Measurements from ENCODE around the gene TF. TPM values are rescaled to one million over a fixed set of nuclear protein-coding genes. Genes with fewer than 3 reads are reported as not detected.

TF gene
- total RNA-seq, 1 donor from 2014 or later = 2.8 TPM

GRCh38 chr3:133769536-133769935 lies 23.3 kb downstream of the TF start:
- Histone ChIP-seq H3K27me3 (ENCODE audit: low read depth) (no peaks in the 10 kb centered on the region), H3K4me3 (no peak overlapping the region), H3K4me1 (no peaks in the 10 kb centered on the region), H3K27ac (no peak overlapping the region), H3K36me3 (no peaks in the 10 kb centered on the region), H3K9me3 (no peaks in the 10 kb centered on the region)
- no peak for TF ChIP-seq CTCF (IDR thresholded peaks at IDR 0.05)
- intact Hi-C loops (cut with DNase I) = no loop called here
- DNase-seq = no peak
- no peak for ATAC-seq

GRCh38 chr3:133773732-133774131 lies 27.5 kb downstream of the TF start:
- no peak overlapping the region for H3K4me3 ChIP-seq
- H3K27me3 ChIP-seq (ENCODE audit: low read depth) = no peaks in the 10 kb centered on the region
- TF ChIP-seq CTCF (IDR thresholded peaks at IDR 0.05) = no peak
- ATAC-seq = no peak
- H3K36me3 ChIP-seq = no peaks in the 10 kb centered on the region
- H3K9me3 ChIP-seq = no peaks in the 10 kb centered on the region
- no peak overlapping the region for H3K27ac ChIP-seq
- DNase-seq = no peak
- intact Hi-C loops (cut with DNase I) = no loop called here
- no peaks in the 10 kb centered on the region for H3K4me1 ChIP-seq

- ATAC-seq = no peak
- Histone ChIP-seq H3K27me3 (ENCODE audit: low read depth) (no peaks in the 10 kb centered on the region), H3K27ac (no peak overlapping the region), H3K36me3 (no peaks in the 10 kb centered on the region), H3K4me3 (no peak overlapping the region), H3K4me1 (no peaks in the 10 kb centered on the region), H3K9me3 (no peaks in the 10 kb centered on the region)
- no peak for TF ChIP-seq CTCF (IDR thresholded peaks at IDR 0.05)
- intact Hi-C loops (cut with DNase I) = no loop called here
- DNase-seq = no peak
These were observed 29.1 kb downstream of the TF start for GRCh38 chr3:133775309-133775708.

- H3K9me3 ChIP-seq = no peaks in the 10 kb centered on the region
- no peak for TF ChIP-seq CTCF (IDR thresholded peaks at IDR 0.05)
- H3K4me1 ChIP-seq = no peaks in the 10 kb centered on the region
- DNase-seq (no peak), ATAC-seq (no peak)
- intact Hi-C loops (cut with DNase I) = no loop called here
- no peaks in the 10 kb centered on the region for H3K36me3 ChIP-seq
- H3K27me3 ChIP-seq (ENCODE audit: low read depth) = no peaks in the 10 kb centered on the region
- no peak overlapping the region for H3K27ac ChIP-seq
- H3K4me3 ChIP-seq = no peak overlapping the region
These were observed 29.6 kb downstream of the TF start for GRCh38 chr3:133775835-133776234.

GRCh38 chr3:133776794-133777438 lies 30.7 kb downstream of the TF start:
- Histone ChIP-seq H3K27me3 (ENCODE audit: low read depth) (no peaks in the 10 kb centered on the region), H3K4me1 (no peaks in the 10 kb centered on the region), H3K4me3 (no peak overlapping the region), H3K27ac (no peak overlapping the region), H3K9me3 (no peaks in the 10 kb centered on the region), H3K36me3 (no peaks in the 10 kb centered on the region)
- intact Hi-C loops (cut with DNase I) = no loop called here
- DNase-seq (no peak), ATAC-seq (no peak)
- no peak for TF ChIP-seq CTCF (IDR thresholded peaks at IDR 0.05)

All from lower lobe of right lung (tissue), 2 donors.